H1 (cell line): ENCODE data around the gene MSH4.
"Not testable (repeated sequence)": the region's sequence is repeated elsewhere in the genome, so short reads cannot be mapped to it uniquely, and the experiment has no call there.

ENCODE experiments used
- EZH2 ChIP-seq: fragments of 200-600 bp; sonication (generic); IDR thresholded peaks from 2 replicates; pipeline ENCODE4 v1.7.1; 2012; ENCODE audit warnings: low read depth, mild to moderate bottlenecking, moderate library complexity, low read length, inconsistent platforms; ENCODE audit not compliant: severe bottlenecking
- JUND ChIP-seq: IDR thresholded peaks from 2 replicates; pipeline ENCODE4 v1.6.1; 2011; ENCODE audit warnings: mild to moderate bottlenecking, improper control_type of control experiment, low read length
- POLR2A ChIP-seq, 2 experiments: IDR thresholded peaks; 1 replicate in 1 of 2; 2 replicates in 1 of 2; pipeline ENCODE4 v1.6.1; 2011; ENCODE audit warnings: low read depth in 2 of 2, low read length in 2 of 2, mild to moderate bottlenecking in 2 of 2; ENCODE audit errors: control extremely low read depth in 1 of 2
- RBBP5 ChIP-seq: IDR thresholded peaks from 2 replicates; pipeline ENCODE4 v1.7.1; 2012; ENCODE audit warnings: low read depth, mild to moderate bottlenecking, inconsistent platforms, low read length, moderate library complexity, borderline replicate concordance
- SIN3A ChIP-seq, 2 experiments: IDR thresholded peaks in 1 of 2; conservative IDR thresholded peaks in 1 of 2; 2 replicates each; pipeline ENCODE4 v1.6.1; 2011 to 2012; ENCODE audit warnings: low read length in 2 of 2, improper control_type of control experiment in 1 of 2, low read depth in 1 of 2, mild to moderate bottlenecking in 1 of 2
- SP4 ChIP-seq: IDR thresholded peaks from 2 replicates; pipeline ENCODE4 v1.6.1; 2012; ENCODE audit warnings: low read length, inconsistent platforms
- TF ChIP-seq, protein P1 (sequence below), 3 experiments: IDR thresholded peaks; 1 replicate in 2 of 3; 2 replicates in 1 of 3; pipeline versions ENCODE4 v1.5.1 to v1.6.1; 2011; ENCODE audit warnings: low read length in 3 of 3, mild to moderate bottlenecking in 3 of 3, inconsistent platforms in 2 of 3, low read depth in 1 of 3, moderate library complexity in 1 of 3; ENCODE audit not compliant: insufficient read depth in 1 of 3; ENCODE audit errors: control extremely low read depth in 1 of 3

- TF ChIP-seq POLR2A (IDR thresholded peaks at IDR 0.05; ENCODE audit: control extremely low read depth in 1 of 2, low read depth in 2 of 2, low read length in 2 of 2); EZH2; JUND; RBBP5; SIN3A (conservative IDR thresholded peaks at IDR 0.05 in 1 of 2, IDR thresholded peaks at IDR 0.05 in 1 of 2; ENCODE audit: low read depth in 1 of 2, low read length in 2 of 2); SP4: not testable (repeated sequence)
- TF ChIP-seq, protein P1, sequence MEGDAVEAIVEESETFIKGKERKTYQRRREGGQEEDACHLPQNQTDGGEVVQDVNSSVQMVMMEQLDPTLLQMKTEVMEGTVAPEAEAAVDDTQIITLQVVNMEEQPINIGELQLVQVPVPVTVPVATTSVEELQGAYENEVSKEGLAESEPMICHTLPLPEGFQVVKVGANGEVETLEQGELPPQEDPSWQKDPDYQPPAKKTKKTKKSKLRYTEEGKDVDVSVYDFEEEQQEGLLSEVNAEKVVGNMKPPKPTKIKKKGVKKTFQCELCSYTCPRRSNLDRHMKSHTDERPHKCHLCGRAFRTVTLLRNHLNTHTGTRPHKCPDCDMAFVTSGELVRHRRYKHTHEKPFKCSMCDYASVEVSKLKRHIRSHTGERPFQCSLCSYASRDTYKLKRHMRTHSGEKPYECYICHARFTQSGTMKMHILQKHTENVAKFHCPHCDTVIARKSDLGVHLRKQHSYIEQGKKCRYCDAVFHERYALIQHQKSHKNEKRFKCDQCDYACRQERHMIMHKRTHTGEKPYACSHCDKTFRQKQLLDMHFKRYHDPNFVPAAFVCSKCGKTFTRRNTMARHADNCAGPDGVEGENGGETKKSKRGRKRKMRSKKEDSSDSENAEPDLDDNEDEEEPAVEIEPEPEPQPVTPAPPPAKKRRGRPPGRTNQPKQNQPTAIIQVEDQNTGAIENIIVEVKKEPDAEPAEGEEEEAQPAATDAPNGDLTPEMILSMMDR (IDR thresholded peaks at IDR 0.05; ENCODE audit: control extremely low read depth in 1 of 3, insufficient read depth in 1 of 3, low read depth in 1 of 3, low read length in 3 of 3) = not testable (repeated sequence)
Measured at GRCh38 chr1:75778694-75779093, 18.0 kb upstream of the MSH4 start.
